Measurements from ENCODE around the gene MYO1G.

MYO1G gene

DNA sequence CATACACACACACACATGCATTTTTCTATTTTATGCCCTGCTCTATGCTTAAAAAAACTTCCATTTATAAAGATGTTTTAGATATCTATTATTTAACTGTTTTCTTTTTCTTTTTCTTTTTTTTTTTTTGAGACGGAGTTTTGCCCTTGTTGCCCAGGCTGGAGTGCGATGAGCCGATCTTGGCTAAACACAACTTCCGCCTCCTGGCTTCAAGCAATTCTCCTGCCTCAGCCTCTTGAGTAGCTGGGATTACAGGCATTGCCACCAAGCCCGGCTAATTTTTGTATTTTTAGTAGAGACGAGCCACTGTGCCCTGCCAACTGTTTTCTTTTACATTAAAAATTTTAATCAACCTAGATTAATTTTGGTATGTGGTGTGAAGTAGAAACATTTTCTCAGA lies 47.9 kb downstream of the MYO1G start:
- Mint-ChIP-seq H3K4me1 (ENCODE audit: low read depth) (no peaks in the 10 kb centered on the region), H3K4me3 (no peak overlapping the region), H3K27ac (no peak overlapping the region), H3K27me3 (no peaks in the 10 kb centered on the region), H3K36me3 (ENCODE audit: low read depth) (no peaks in the 10 kb centered on the region), H3K9me3 (no peaks in the 10 kb centered on the region)
- no peak for DNase-seq

DNA sequence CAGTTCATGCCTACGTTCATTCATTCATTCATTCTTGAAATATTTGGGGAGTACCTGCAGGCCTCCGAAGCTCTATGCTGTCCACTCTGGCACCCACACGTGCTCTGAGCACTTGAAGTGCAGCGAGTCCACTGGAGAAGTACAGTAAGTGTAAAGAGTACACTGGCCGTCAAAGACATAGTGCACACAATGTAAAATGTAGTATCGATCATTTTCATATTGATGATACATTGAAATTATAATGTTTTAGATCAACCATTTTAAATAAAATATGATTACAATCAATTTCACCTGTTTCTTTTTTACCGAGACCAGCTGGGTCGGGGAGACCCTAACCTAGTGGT lies 56.5 kb downstream of the MYO1G start:
- Mint-ChIP-seq H3K36me3 (ENCODE audit: low read depth) (no peaks in the 10 kb centered on the region), H3K27ac (no peak overlapping the region), H3K4me3 (no peak overlapping the region), H3K9me3 (no peaks in the 10 kb centered on the region), H3K4me1 (ENCODE audit: low read depth) (peaks cover 19% of the 10 kb centered on the region), H3K27me3 (no peaks in the 10 kb centered on the region)
- DNase-seq = no peak

DNA sequence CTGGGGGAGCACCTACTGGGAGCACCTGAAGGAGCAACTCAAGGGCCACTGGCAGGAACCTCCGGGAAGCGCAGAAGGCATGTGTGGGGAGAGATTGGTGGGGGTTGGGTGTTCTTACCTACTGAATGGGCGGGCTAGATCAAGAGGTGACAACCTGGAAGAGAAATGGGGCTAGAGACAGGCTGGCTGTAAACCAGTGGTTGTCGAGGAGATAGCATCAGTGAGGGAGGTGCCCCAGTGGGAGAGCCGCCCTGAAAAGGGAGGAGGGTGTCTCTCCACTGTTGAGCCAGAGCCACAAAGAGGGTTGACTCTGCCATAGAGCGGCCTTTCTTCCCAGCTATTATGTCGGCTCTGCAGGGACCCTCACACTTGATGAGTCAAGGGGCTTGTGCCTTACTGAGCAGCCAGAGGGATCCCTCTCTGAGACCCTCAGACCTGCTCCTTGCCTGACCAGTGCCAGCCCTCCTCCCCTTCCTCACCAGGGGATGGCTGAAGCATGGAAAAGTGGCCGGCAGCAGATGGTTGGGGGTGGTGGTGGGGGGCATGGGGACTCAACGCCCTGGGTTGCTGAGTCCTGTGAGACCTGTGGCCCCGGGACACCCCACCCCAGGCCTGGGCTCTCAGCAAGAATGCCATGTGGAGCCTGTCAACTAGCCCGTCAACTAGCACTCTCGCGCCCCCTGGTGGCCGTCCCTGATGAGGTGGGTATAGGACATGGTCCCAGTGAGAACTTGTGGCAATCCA lies 57.0 kb downstream of the MYO1G start:
- Mint-ChIP-seq H3K27me3 (no peaks in the 10 kb centered on the region), H3K4me1 (ENCODE audit: low read depth) (peaks cover 19% of the 10 kb centered on the region), H3K4me3 (no peak overlapping the region), H3K27ac (peak overlapping the region; percentile 34), H3K36me3 (ENCODE audit: low read depth) (no peaks in the 10 kb centered on the region), H3K9me3 (no peaks in the 10 kb centered on the region)
- DNase-seq = peak; percentile 98

- Mint-ChIP-seq H3K36me3 (ENCODE audit: low read depth) (no peaks in the 10 kb centered on the region), H3K27ac (peak overlapping the region; percentile 57), H3K4me3 (no peak overlapping the region), H3K9me3 (no peaks in the 10 kb centered on the region), H3K27me3 (no peaks in the 10 kb centered on the region), H3K4me1 (ENCODE audit: low read depth) (peaks cover 24% of the 10 kb centered on the region)
- no peak for DNase-seq
These were observed 58.7 kb downstream of the MYO1G start for GRCh38 chr7:44920119-44920518.

DNA sequence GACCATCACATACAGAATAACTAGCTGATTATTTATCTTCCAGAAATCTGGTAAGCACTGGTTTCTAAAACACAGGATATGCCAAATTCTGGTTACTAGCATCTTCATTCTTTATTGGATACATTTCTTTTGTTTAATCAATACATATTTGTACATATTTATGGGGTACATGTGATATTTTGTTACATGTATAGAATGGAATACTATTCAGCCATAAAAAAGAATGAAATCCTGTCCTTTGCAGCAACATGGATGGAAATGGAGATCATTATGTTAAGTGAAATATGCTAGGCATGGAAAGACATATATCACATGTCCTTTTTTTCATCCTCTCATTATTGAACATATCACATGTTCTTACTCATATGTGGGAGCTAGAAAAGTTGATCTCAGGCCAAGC lies 60.8 kb downstream of the MYO1G start:
- peaks cover 39% of the 10 kb centered on the region for H3K4me1 Mint-ChIP-seq (ENCODE audit: low read depth)
- no peaks in the 10 kb centered on the region for H3K9me3 Mint-ChIP-seq
- no peak overlapping the region for H3K27ac Mint-ChIP-seq
- H3K36me3 Mint-ChIP-seq (ENCODE audit: low read depth) = no peaks in the 10 kb centered on the region
- no peaks in the 10 kb centered on the region for H3K27me3 Mint-ChIP-seq
- H3K4me3 Mint-ChIP-seq = no peak overlapping the region
- DNase-seq = no peak

GRCh38 chr7:44917465-44917864 lies 61.4 kb downstream of the MYO1G start:
- peaks cover 39% of the 10 kb centered on the region for H3K4me1 Mint-ChIP-seq (ENCODE audit: low read depth)
- no peak for DNase-seq
- no peaks in the 10 kb centered on the region for H3K27me3 Mint-ChIP-seq
- no peak overlapping the region for H3K27ac Mint-ChIP-seq
- H3K36me3 Mint-ChIP-seq (ENCODE audit: low read depth) = no peaks in the 10 kb centered on the region
- no peaks in the 10 kb centered on the region for H3K9me3 Mint-ChIP-seq
- no peak overlapping the region for H3K4me3 Mint-ChIP-seq

DNA sequence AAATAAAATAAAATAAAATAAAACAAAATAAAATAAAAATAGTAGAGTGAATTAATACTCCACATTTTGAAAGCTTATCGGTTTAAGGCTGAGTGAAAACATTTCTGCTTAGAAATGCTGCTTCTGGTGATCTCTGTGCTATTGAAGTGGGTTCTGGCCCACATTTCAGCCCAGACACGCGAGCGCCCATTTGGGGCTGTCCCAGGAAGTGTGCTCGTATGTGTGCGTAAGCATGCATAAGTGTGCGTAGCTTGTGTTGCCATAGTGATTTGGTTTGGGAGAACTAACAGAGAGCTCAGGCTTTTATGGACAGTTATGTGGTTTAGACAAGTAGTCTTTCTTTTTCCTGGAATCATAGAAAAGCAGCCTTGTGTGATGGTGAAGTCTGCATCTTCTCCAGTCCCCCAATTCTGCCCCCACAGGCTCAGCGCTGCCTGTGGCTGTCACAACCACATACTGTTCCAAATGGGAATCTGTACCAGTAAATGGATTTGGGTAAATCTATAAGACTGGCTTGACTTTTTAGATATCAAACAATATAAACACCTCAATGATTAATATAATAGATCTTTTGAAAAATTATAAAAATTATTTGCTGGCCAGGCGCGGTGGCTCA lies 63.7 kb downstream of the MYO1G start:
- peaks cover 26% of the 10 kb centered on the region for H3K4me1 Mint-ChIP-seq (ENCODE audit: low read depth)
- H3K36me3 Mint-ChIP-seq (ENCODE audit: low read depth) = no peaks in the 10 kb centered on the region
- H3K9me3 Mint-ChIP-seq = no peaks in the 10 kb centered on the region
- H3K27ac Mint-ChIP-seq = peak overlapping the region; percentile 93
- H3K4me3 Mint-ChIP-seq = peak overlapping the region; percentile 32
- peak; percentile 71 for DNase-seq
- no peaks in the 10 kb centered on the region for H3K27me3 Mint-ChIP-seq

DNA sequence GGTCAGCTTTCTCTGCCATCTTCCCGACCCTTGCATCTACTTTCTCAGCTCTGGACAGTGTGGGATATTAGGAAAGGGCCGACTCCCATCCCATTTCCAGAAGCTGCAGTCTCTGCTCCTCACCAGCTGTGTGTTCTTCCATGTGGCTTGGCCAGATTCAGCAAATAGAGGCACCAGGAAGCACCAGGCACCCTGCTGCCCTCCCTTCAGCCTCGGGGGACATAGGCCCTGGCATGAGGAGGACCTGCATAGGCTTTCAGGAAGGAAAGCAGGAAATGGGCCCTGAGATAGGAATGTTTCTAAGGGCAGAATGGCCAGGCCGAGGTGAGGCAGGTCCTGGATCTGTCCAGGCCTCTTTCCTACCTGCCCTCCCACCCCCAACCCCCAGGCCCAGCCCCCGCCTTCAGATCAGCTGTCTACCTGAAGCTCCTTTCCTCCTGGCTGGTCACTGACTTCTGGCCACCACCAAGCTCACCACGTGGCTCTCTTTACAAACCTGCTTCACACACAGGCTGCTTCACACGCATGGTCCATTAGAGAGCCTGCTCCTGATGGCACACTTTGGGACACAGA lies 66.0 kb downstream of the MYO1G start:
- DNase-seq = no peak
- Mint-ChIP-seq H3K27me3 (no peaks in the 10 kb centered on the region), H3K9me3 (no peaks in the 10 kb centered on the region), H3K4me1 (ENCODE audit: low read depth) (peaks cover 20% of the 10 kb centered on the region), H3K4me3 (no peak overlapping the region), H3K36me3 (ENCODE audit: low read depth) (no peaks in the 10 kb centered on the region), H3K27ac (peak overlapping the region; percentile 88)
